Activated CD8-positive, alpha-beta T cell treated with anti-CD3 and anti-CD28 coated beads for 36 hours (primary cell): Measurements from ENCODE around the gene PHLDA3. TPM values are rescaled to one million over a fixed set of nuclear protein-coding genes. Genes with fewer than 3 reads are reported as not detected.
A peak's percentile ranks its signal among the peaks of the same experiment; 100 is the strongest.

Experiments used
- ATAC-seq: fragments of 200-7000 bp; cut with Tn5 transposase; one replicate; pipeline ENCODE4 v1.10.0; 2021; ENCODE audit warnings: mild to moderate bottlenecking, moderate library complexity
- CTCF ChIA-PET: fragments of 350-600 bp; sonication (Branson Sonifier 250); formaldehyde crosslinking; loops from one replicate; lab custom pipeline; 2021; ENCODE audit warnings: antibody characterized with exemption; lab: Charles Lee
- POLR2A ChIA-PET: fragments of 350-600 bp; sonication (Branson Sonifier 250); formaldehyde crosslinking; loops from one replicate; lab custom pipeline; 2021; ENCODE audit warnings: antibody characterized with exemption; lab: Charles Lee
- DNase-seq: peaks from one replicate; pipeline ENCODE4 v3.0.0-alpha.2; 2020
- H3K27ac Mint-ChIP-seq: one replicate; pipeline ENCODE4 v1.8.0; 2021; ENCODE audit warnings: mild to moderate bottlenecking, mixed read lengths
- H3K27me3 Mint-ChIP-seq: one replicate; pipeline ENCODE4 v1.8.0; 2021; ENCODE audit warnings: mixed read lengths
- H3K36me3 Mint-ChIP-seq: one replicate; pipeline ENCODE4 v1.8.0; 2021; ENCODE audit warnings: low read depth, mixed read lengths
- H3K4me1 Mint-ChIP-seq: one replicate; pipeline ENCODE4 v1.8.0; 2021; ENCODE audit warnings: low read depth, mixed read lengths
- H3K4me3 Mint-ChIP-seq: one replicate; pipeline ENCODE4 v1.8.0; 2021; ENCODE audit warnings: mild to moderate bottlenecking, moderate library complexity, mixed read lengths
- H3K9me3 Mint-ChIP-seq: one replicate; pipeline ENCODE4 v1.8.0; 2021; ENCODE audit warnings: mixed read lengths
- intact Hi-C: fragments of 100-400 bp; cut with micrococcal nuclease; formaldehyde crosslinking; loops from one replicate; pipeline ENCODE4 v1.10.0; 2022
- total RNA-seq, 2 experiments: library from RNA; stranded (reverse); gene quantifications; one replicate each; pipeline ENCODE4 v1.2.3, GENCODE V29; 2021
- TF ChIP-seq, protein P1 (sequence below): fragments of 200-600 bp; IDR thresholded peaks from one replicate; pipeline ENCODE4 v1.8.0; 2022; ENCODE audit warnings: antibody characterized with exemption, mild to moderate bottlenecking

PHLDA3 gene
- total RNA-seq, 2 experiments from 2014 or later = 6.2 to 7.9 TPM

- POLR2A ChIA-PET = no interaction called here
Observed at GRCh38 chr1:201447903-201448871, 20.8 kb downstream of the PHLDA3 start.

GRCh38 chr1:201445310-201445709, 23.7 kb downstream of the PHLDA3 start:
- Mint-ChIP-seq H3K4me1 (peaks cover 3% of the 10 kb centered on the region), H3K36me3 (no peaks in the 10 kb centered on the region), H3K27me3 (peaks cover 16% of the 10 kb centered on the region), H3K4me3 (no peak overlapping the region), H3K27ac (no peak overlapping the region), H3K9me3 (no peaks in the 10 kb centered on the region)
- ChIA-PET CTCF (interaction anchor here (1.2 to 9.5 kb wide), 4 partner anchors 11 to 67 kb away, joined by 5 to 149 read pairs (median 95); no protein-coding TSS in a partner anchor), POLR2A (no interaction called here)
- DNase-seq (no peak), ATAC-seq (no peak)
- TF ChIP-seq, protein P1, sequence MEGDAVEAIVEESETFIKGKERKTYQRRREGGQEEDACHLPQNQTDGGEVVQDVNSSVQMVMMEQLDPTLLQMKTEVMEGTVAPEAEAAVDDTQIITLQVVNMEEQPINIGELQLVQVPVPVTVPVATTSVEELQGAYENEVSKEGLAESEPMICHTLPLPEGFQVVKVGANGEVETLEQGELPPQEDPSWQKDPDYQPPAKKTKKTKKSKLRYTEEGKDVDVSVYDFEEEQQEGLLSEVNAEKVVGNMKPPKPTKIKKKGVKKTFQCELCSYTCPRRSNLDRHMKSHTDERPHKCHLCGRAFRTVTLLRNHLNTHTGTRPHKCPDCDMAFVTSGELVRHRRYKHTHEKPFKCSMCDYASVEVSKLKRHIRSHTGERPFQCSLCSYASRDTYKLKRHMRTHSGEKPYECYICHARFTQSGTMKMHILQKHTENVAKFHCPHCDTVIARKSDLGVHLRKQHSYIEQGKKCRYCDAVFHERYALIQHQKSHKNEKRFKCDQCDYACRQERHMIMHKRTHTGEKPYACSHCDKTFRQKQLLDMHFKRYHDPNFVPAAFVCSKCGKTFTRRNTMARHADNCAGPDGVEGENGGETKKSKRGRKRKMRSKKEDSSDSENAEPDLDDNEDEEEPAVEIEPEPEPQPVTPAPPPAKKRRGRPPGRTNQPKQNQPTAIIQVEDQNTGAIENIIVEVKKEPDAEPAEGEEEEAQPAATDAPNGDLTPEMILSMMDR = no peak
- intact Hi-C loops = loop anchor here (5.0 kb wide), 2 partner anchors 37 to 67 kb away; no protein-coding TSS in a partner anchor

More at GRCh38 chr1:201447903-201448871, 20.8 kb downstream of the PHLDA3 start:
- CTCF ChIA-PET = interaction anchor here (0.6 to 9.5 kb wide), 31 partner anchors 8 to 524 kb away, joined by 3 to 149 read pairs (median 4); partner anchors contain the start of genes CSRP1 and PHLDA3
- H3K36me3 Mint-ChIP-seq = no peaks in the 10 kb centered on the region
- peaks cover 8% of the 10 kb centered on the region for H3K4me1 Mint-ChIP-seq
- H3K27ac Mint-ChIP-seq = no peak overlapping the region
- ATAC-seq (peak; percentile 98), DNase-seq (peak; percentile 84)
- peaks cover 16% of the 10 kb centered on the region for H3K27me3 Mint-ChIP-seq
- intact Hi-C loops = loop anchor here (5.0 kb wide), 2 partner anchors 34 to 64 kb away; no protein-coding TSS in a partner anchor
- TF ChIP-seq, protein P1 = peak; percentile 72
- H3K9me3 Mint-ChIP-seq = no peaks in the 10 kb centered on the region
- H3K4me3 Mint-ChIP-seq = no peak overlapping the region

DNA sequence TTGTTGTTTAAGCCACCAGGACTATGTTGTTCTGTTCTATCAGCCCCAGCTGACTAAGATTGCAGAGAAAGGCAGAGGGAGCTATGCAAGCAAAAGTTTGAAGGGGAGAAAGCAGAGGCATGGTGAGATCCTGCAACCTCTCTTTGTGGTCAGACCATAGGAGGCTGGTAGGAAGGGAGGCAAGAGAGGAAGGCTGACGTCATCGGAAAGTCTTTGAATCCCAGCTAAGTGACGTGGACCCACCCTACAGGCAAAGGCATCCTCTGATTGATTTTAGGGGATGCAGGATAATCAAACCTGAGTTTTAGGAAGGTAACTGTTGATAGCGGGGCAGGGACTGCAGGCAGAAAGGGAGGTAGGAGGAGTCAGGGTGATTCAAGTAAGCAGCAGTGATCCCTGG, 24.2 kb downstream of the PHLDA3 start:
- TF ChIP-seq, protein P1 = no peak
- Mint-ChIP-seq H3K9me3 (no peaks in the 10 kb centered on the region), H3K27ac (no peak overlapping the region), H3K27me3 (peaks cover 14% of the 10 kb centered on the region), H3K4me1 (peaks cover 3% of the 10 kb centered on the region), H3K4me3 (no peak overlapping the region), H3K36me3 (no peaks in the 10 kb centered on the region)
- ChIA-PET CTCF (interaction anchor here (1.2 to 9.5 kb wide), 3 partner anchors 10 to 68 kb away, joined by 5 to 149 read pairs (median 76); no protein-coding TSS in a partner anchor), POLR2A (no interaction called here)
- DNase-seq = no peak
- ATAC-seq = no peak
- intact Hi-C loops = loop anchor here (5.0 kb wide), 2 partner anchors 38 to 68 kb away; no protein-coding TSS in a partner anchor

DNA sequence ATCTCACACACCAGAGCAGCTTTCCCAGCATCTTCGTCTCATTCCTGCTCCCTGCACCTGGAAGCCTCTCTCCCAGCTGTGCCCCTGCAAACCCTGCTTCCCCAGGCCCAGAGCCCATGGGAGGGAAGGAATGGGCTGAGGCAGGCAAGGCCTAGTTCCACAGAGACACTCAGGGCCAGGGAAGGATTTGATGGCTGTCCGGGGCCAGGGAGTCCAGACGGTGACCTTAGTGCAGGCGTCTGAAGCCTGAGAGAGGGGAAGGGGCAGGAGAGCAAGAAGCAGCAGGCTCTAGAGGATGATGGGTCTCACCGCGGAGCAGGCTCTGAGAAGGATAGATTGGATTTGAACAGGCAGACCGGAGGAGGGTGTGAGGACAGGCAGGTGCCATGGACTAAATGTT, 25.2 kb downstream of the PHLDA3 start:
- Mint-ChIP-seq H3K27ac (no peak overlapping the region), H3K9me3 (no peaks in the 10 kb centered on the region), H3K4me1 (peaks cover 3% of the 10 kb centered on the region), H3K36me3 (no peaks in the 10 kb centered on the region), H3K27me3 (peaks cover 12% of the 10 kb centered on the region), H3K4me3 (no peak overlapping the region)
- DNase-seq (no peak), ATAC-seq (no peak)
- ChIA-PET POLR2A (no interaction called here), CTCF (interaction anchor here (1.4 kb wide), 1 partner anchor 69 kb away, joined by 7 read pairs; no protein-coding TSS in a partner anchor)
- intact Hi-C loops = no loop called here
- TF ChIP-seq, protein P1 = no peak
